C4-2B (cell line): ENCODE results near the gene PSD4.

Source experiments
- ZFX ChIP-seq: fragments of 450-650 bp; IDR thresholded peaks from 2 replicates; pipeline ENCODE4 v1.6.1; 2017
- TF ChIP-seq, protein P1 (sequence below): fragments of 450-650 bp; conservative IDR thresholded peaks from 2 replicates; pipeline ENCODE4 v1.5.1; 2017; ENCODE audit warnings: mild to moderate bottlenecking

- TF ChIP-seq, protein P1, sequence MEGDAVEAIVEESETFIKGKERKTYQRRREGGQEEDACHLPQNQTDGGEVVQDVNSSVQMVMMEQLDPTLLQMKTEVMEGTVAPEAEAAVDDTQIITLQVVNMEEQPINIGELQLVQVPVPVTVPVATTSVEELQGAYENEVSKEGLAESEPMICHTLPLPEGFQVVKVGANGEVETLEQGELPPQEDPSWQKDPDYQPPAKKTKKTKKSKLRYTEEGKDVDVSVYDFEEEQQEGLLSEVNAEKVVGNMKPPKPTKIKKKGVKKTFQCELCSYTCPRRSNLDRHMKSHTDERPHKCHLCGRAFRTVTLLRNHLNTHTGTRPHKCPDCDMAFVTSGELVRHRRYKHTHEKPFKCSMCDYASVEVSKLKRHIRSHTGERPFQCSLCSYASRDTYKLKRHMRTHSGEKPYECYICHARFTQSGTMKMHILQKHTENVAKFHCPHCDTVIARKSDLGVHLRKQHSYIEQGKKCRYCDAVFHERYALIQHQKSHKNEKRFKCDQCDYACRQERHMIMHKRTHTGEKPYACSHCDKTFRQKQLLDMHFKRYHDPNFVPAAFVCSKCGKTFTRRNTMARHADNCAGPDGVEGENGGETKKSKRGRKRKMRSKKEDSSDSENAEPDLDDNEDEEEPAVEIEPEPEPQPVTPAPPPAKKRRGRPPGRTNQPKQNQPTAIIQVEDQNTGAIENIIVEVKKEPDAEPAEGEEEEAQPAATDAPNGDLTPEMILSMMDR, result no peak
- TF ChIP-seq ZFX, result no peak
Observed at GRCh38 chr2:113200736-113201490, 27.1 kb downstream of the PSD4 start.
